ENCODE data around the gene RTN3.

Gene RTN3

DNA sequence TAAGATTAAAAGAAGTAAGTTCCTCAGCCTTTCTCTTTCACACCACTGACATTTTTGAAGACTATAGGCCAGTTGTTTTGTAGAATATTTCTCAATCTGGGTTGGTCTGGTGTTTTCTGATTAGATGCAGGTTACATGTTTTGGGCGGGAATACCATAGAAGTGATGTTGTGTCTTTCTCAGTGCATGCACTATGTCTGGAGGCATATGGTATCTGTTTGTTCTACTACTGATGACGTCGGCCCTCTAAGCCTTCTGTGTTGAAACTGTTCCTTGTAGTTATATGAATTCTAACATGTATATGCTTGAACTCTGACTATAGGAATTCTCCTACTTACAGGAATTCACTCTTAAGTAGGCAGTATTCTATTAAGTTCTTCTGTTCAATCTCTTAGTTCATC, 65.7 kb downstream of the RTN3 start:
- no peak overlapping the region for H3K4me3 ChIP-seq (ENCODE audit: low read depth, low read length)
- TF ChIP-seq, protein P1, sequence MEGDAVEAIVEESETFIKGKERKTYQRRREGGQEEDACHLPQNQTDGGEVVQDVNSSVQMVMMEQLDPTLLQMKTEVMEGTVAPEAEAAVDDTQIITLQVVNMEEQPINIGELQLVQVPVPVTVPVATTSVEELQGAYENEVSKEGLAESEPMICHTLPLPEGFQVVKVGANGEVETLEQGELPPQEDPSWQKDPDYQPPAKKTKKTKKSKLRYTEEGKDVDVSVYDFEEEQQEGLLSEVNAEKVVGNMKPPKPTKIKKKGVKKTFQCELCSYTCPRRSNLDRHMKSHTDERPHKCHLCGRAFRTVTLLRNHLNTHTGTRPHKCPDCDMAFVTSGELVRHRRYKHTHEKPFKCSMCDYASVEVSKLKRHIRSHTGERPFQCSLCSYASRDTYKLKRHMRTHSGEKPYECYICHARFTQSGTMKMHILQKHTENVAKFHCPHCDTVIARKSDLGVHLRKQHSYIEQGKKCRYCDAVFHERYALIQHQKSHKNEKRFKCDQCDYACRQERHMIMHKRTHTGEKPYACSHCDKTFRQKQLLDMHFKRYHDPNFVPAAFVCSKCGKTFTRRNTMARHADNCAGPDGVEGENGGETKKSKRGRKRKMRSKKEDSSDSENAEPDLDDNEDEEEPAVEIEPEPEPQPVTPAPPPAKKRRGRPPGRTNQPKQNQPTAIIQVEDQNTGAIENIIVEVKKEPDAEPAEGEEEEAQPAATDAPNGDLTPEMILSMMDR (IDR thresholded peaks at IDR 0.05; ENCODE audit: insufficient read depth, low read length, missing control alignments): no peak
- peak; percentile 34 for DNase-seq (ENCODE audit: low read depth, low spot score)
- ChIA-PET CTCF (interaction anchor here (1.3 to 5.5 kb wide), 2 partner anchors 8 to 21 kb away, joined by 3 to 40 read pairs; no protein-coding TSS in a partner anchor), POLR2A (no interaction called here)

DNA sequence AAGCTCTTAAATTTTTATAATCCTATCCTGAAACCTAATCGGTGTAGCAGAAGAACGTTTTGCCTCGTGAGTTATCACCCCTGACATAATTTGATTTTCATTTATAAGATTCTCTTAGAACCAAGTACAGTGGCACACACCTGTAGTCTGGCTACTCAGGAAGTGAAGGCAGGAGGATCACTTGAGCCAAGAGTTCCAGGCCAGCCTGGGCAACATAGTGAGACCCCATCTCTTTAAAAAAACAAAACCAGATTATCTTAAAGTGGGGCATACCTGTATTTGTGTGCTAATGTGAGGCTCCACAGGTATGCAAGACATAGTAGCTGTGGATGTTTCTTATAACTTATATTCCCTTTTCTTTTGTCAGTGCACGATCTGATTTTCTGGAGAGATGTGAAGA, 68.3 kb downstream of the RTN3 start:
- DNase-seq (ENCODE audit: low read depth, low spot score): no peak
- CTCF ChIA-PET: interaction anchor here (1.3 to 5.5 kb wide), 3 partner anchors 10 to 19 kb away, joined by 3 to 40 read pairs (median 8); no protein-coding TSS in a partner anchor
- H3K4me3 ChIP-seq (ENCODE audit: low read depth, low read length): no peak overlapping the region
- POLR2A ChIA-PET: no interaction called here
- TF ChIP-seq, protein P1 (IDR thresholded peaks at IDR 0.05; ENCODE audit: insufficient read depth, low read length, missing control alignments): no peak

DNA sequence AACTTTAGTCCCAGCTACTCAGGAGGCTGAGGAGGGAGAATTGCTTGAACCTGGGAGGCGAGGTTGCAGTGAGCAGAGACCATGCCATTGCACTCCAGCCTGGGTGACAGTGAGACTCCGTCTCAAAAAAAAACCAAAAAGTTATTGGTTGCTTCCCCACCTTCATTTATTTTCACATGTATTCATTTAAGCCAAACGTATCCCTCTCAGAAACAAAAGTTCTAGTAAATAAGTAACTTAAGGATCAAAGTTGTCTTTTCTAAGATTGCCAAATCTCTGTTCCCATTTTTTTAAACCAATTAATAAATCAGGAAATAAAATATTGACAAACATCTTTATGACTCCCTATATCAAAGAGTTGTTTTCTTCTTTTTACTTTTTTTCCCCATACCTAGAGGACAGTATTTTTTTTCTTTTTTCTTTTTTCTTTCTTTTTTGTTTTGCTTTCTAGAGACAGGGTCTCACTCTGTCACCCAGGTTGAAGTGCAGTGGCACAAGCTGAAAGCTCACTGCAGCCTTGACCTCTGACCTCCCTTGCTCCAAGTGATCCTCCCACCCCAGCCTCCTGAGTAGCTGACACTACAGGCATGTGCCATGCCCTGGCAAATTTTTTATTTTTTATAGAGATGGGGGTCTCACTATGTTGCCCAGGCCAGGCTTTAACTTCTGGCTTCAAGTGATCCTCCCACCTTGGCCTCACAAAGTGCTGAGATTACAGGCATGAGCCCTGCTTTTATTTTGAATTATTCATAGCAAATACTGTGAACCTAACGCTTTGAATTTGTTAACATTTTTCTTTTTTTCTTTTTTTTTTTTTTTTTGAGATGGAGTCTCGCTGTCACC, 75.8 kb downstream of the RTN3 start:
- H3K4me3 ChIP-seq (ENCODE audit: low read depth, low read length): no peak overlapping the region
- DNase-seq (ENCODE audit: low read depth, low spot score): no peak
- TF ChIP-seq, protein P1 (IDR thresholded peaks at IDR 0.05; ENCODE audit: insufficient read depth, low read length, missing control alignments): no peak
- CTCF ChIA-PET: interaction anchor here (0.9 to 1.7 kb wide), 2 partner anchors 11 to 12 kb away, joined by 3 to 8 read pairs; partner anchors contain the start of gene ZFTA
- POLR2A ChIA-PET: no interaction called here

DNA sequence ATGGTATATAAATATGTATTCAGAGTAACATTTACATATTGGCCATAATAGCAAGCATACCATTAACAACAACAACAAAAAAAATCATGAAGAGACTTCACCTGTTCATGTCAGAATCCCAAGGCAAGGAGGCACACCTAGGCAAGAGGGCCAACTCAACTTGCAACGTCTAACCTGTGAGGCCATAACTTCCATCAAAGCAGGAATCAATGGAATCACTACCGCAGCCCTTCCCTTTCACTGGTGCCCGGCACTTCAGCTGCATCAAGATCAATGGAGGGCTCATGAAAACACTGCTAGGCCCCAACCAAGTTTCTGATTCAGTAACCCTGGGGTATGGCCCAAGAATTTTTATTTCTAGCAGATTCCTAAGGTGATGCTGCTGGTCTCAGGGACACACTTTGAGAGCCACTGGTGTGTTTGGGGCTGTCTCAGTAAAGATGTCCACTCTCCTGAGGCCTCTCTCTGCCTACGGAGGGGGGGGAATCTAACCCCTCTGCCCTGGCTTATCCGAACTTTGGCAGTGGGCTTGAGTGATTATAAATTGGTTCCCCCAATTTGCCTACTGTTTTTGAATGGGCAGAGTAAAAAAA, 79.3 kb downstream of the RTN3 start:
- DNase-seq (ENCODE audit: low read depth, low spot score): no peak
- TF ChIP-seq, protein P1 (IDR thresholded peaks at IDR 0.05; ENCODE audit: insufficient read depth, low read length, missing control alignments): no peak
- no peak overlapping the region for H3K4me3 ChIP-seq (ENCODE audit: low read depth, low read length)
- CTCF ChIA-PET: interaction anchor here (0.7 kb wide), 1 partner anchor 25 kb away, joined by 3 read pairs; no protein-coding TSS in a partner anchor
- POLR2A ChIA-PET: no interaction called here

DNA sequence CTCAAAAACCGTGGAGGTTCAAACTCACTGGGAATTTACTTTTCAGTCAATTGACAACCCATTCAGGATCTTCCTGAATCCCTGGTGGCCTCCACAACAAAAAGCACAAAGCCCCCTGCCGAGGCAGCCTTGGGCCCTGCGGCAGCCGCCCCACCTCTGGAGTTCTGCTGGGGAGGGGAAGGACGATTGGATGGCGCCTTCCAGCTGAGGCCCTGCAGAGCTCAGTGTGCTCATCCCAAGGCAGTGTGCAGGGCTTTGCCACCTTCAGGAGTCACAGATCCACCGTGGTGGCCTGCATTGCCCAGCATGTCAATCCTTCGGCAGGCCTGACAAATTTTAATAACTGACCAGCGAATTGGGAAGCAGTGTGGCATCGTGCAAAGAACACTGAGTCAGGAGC, 79.9 kb downstream of the RTN3 start:
- ChIA-PET POLR2A (interaction anchor here (0.8 kb wide), 1 partner anchor 79 kb away, joined by 3 read pairs; no protein-coding TSS in a partner anchor), CTCF (interaction anchor here (1.1 kb wide), 1 partner anchor 184 kb away, joined by 3 read pairs; no protein-coding TSS in a partner anchor)
- H3K4me3 ChIP-seq (ENCODE audit: low read depth, low read length): no peak overlapping the region
- TF ChIP-seq, protein P1 (IDR thresholded peaks at IDR 0.05; ENCODE audit: insufficient read depth, low read length, missing control alignments): no peak
- no peak for DNase-seq (ENCODE audit: low read depth, low spot score)
